HG03432 (cell line): ENCODE measurements around the gene IL1RL2.

Source experiments
- ATAC-seq: cut with Tn5 transposase; IDR thresholded peaks from one replicate; pipeline ENCODE4 v1.9.1; 2021; ENCODE audit warnings: mild to moderate bottlenecking, moderate library complexity; ENCODE audit not compliant: unreplicated experiment

Gene IL1RL2

DNA sequence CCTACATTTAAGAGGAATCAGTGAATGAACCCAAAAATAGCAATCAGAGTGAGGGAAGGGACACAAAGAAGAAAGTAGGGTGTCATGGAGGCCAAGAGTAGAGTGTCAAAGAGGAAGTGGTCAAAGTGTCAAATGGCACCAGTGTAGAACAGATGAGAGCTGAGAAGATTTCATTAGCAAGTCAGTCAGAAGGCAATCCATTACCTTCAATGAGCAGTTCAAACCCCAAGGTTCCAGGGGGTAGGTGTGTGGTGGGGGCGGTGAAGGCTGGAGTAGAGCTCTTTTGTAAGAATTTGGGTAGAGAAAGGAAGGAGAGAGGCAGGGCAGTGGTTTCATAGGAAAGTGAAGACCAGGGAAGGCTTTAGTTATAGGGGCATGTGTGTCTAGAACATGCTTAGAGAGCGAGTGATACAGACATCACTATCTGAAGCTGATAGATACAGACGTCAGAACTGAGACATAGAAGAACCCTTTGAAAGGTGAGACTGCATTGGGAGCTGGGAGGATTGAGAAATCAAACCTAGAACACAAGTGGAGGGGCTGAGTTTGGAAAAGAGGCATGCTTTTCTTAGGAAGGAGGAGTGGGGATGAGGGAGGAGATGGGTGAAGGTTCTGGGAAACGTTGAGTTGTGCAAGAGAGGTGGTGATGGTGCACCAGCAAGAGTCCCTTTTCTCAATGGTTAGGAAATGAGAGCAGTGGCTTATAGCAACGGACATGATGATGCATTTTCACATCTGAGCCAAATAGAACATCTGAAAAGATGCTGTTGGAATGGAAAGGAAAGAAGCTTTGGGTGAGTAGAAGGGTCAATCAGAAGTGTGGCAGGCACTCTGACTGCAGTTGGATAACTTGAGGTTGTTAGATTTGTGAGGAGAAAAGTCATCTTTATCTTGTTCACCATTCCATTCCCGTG lies 75.7 kb downstream of the IL1RL2 start:
- ATAC-seq, result no peak

DNA sequence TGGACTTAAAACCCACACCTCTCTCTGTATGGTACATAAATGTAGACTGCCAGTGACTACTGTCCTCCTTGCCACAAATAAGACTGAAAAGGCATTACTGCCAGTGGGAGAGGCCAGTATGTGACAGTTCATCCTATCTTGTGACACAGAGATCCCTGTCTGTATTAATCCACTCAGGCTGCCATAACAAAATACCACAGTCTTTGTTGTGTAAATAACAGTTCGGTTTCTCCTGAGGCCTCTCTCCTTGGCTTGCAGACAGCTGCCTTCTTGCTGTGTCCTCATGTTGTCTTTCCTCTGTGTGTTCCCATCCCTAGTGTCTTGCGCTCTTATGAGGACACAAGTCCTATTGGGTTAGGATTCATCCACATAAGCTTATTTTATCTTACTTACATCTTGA lies 78.1 kb downstream of the IL1RL2 start:
- ATAC-seq, result no peak

- ATAC-seq, result no peak
These were observed 79.4 kb downstream of the IL1RL2 start for GRCh38 chr2:102266204-102266603.

- ATAC-seq, result no peak
These were observed 81.0 kb downstream of the IL1RL2 start for GRCh38 chr2:102267774-102268173.

DNA sequence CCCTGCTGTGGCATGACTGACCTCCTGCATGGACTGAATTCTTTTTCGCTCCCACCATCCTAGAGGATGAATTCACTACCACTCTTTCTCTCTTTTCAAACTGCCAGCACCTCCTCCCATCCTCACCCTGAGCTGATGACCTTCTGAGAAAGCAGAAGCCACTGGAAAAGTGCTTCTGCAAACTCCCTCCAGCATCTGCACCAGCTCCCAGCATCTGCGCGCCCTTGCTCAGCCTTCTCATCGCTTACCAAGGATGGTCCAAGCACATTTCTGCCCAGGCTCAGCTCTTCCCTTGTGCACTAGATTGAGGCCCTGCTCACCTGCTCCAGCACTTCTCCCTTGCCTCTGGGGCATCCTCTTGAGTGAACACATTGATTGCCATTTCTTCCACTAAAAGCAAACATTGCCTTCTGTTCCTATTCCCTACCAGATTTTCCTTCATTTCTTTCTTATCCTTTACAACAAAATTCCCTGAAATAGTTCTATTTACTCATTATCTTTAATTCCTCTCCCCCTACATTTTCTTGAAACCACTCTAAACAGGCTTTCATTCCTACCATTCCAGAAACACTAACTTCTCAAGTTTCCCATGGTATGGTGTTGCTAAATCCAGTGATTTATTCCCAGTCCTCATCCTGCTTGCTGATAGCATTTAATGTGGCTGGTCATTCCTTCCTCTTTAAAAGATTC lies 81.8 kb downstream of the IL1RL2 start:
- no peak for ATAC-seq

GRCh38 chr2:102269200-102269524 lies 82.3 kb downstream of the IL1RL2 start:
- ATAC-seq, result no peak

DNA sequence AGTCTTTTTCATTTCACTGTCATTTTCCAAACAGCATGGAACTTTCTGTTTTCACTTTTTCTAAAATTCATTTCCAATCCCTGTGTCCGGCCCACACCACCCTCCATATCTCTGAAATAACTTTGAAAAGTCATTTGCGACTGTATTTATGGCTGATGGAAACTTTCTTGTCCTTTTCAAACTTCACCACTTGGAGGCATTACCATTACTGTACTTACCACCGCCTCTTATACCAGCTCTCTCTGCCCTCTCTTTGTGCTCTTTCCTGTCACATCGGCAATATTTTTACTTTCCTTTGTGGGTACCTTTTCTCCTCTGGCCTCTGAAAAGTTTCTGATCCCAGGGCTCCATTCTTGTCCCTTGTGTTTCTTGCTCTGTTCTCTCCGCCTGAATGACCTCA lies 85.0 kb downstream of the IL1RL2 start:
- no peak for ATAC-seq

- no peak for ATAC-seq
These were observed 86.9 kb downstream of the IL1RL2 start for GRCh38 chr2:102273619-102274211.

DNA sequence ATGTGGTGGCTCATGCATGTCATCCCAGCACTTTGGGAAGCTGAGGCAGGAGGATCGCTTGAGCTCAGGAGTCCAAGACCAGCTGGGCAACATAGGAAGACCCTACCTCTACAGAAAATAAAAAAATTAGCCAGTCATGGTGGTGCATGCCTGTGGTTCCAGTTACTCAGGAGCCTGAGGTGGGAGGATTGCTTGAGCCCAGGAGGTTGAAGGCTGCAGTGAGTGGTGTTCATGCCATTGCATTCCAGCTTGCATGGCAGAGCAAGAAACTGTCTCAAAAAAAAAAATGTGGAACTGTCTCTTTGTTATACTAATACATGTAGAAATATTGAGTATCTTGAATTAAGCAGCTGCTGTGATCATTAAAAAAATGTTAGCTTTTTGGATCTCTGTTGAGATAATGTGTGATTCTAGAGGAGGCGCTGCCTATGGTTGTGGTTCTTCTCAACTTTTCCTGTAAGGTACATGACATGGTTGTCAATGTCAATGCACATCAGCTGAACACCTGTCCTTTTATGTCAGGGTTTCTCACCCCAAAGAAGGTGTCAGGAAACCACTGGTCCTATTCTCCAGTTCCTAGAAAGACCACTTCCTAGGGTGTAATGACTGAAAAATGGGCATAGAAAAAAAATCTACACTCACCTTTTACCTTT lies 89.9 kb downstream of the IL1RL2 start:
- ATAC-seq, result no peak

DNA sequence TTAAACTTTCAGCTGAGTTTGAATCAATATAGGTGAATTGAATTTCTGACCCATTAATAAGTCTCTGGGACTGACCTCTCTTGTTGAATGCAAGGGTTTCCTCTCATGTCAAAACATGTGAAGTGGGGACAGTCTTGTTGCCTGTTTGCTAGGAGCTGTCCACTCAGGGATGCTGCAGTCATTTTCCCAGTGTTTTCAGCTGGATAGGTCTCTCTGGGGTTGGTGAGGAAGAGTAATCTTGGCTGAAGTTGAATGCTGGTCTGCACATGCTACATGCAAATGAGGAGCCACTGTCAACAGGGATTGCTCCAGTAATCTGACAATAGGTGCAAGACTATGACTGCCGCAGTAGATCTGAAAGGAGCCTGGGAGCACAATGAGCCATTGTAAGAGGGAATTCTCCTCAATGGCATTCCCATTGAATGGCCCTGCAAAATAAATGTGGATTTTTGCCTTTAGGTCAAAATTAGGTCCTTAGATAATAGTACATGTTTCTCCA lies 90.4 kb downstream of the IL1RL2 start:
- no peak for ATAC-seq

- ATAC-seq, result no peak
These were observed 92.0 kb downstream of the IL1RL2 start for GRCh38 chr2:102278720-102279390.

DNA sequence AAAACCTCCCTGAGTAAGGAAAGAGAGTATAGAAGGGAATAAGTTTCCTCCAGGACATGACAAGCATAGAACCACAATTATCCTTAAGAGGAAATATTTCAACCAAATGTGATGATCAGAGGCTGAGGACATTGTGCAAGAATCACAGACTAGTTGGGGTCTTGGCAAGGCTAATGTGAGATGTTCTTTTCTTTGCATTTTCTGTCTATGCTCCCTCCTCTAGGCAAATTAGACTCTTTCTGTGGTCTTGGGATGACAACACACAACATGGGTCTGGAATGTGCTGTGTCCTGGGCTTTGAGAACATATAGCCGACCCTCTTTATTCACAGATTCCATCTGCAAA lies 92.5 kb downstream of the IL1RL2 start:
- ATAC-seq, result no peak

DNA sequence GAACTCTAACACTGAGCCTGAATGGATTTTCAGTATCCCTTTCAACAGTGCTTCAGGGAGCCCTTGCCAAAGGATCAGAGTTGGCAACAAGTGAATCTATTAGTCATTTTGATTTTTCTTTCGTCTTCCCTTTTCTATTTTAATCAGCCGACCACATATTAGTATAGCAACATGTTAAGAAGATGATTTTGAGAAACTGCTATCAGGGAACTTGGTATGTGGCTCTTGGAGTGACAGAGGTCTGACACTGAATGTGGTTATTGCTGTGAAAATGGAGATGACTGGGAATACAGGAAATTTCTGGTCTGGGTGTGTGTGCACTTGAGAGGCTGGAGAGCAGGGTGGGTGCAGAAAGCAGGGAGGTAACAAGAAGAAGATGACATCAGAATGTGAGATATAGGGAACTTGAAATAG lies 95.9 kb downstream of the IL1RL2 start:
- no peak for ATAC-seq

- ATAC-seq, result no peak
These were observed 97.2 kb downstream of the IL1RL2 start for GRCh38 chr2:102283996-102284395.

DNA sequence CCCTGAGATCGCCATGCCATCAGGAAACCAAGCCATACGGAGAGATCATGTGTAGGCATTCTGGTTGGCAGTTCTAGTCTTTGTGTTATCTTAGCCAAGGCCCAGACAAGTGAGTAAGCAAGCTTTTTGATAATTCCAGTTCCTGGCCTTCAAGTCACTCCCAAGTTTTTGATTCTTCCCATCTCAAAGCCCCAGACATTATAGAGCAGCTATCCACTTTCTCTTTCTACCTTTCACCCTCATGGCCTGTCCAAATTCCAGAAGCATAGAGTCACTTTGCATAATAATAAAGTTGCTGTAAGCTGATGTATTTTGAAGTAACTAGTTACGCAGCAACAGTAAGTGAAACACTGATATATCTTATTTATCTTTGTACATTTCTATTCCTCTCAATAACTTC lies 97.8 kb downstream of the IL1RL2 start:
- ATAC-seq, result no peak

- ATAC-seq, result no peak
These were observed 98.5 kb downstream of the IL1RL2 start for GRCh38 chr2:102285368-102285767.

DNA sequence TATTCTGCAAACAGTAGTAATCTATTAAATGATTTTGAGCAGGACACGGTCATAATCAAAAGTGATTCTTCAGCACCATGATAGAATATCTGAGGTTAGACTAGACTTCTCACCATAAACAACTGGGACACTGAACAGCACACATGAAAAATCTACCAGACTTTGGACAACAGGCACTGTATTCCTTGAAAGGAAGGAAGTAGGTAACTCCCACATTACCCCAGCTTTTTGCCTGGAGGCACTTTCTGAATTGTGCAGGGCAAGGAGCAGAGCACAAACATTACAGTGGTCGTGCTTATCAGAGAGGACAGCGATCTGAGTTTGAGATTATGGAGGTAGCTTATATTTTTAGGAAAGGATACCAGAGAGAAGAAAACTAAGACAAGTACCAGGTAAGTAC lies 99.2 kb downstream of the IL1RL2 start:
- ATAC-seq, result no peak

DNA sequence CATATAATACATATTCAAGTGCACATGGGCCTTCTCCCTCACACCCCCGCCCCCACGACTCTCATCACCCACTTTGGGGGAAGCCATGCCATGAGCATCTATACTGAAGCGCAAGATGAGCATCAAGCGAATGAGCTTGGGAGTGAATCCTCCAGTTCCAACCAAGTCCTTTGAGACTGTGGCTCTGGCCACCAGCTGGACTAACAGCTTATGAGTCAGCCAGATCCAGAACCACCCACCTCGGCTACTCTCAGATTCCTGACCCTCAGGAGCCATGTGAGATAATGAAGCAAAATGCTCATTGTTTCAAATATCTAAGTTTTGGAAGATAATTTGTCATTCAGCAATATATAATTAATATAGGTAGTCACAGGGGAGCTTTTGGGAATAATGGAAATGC lies 102.3 kb downstream of the IL1RL2 start:
- no peak for ATAC-seq
